HL-60 (cell line): ENCODE data around the gene OR2A25.

Source experiments
- DNase-seq, 2 experiments: peaks; one replicate each; pipeline ENCODE4 v3.0.0-alpha.2; 2010 to 2020; ENCODE audit warnings: low read depth in 1 of 2, low spot score in 1 of 2
- H3K27ac ChIP-seq: fragments of 250-450 bp; sonication (Bioruptor Pico); replicated peaks from 2 replicates; pipeline ENCODE4 v1.5.1; 2020; ENCODE audit warnings: mild to moderate bottlenecking, moderate library complexity
- H3K27me3 ChIP-seq: fragments of 250-450 bp; sonication (Bioruptor Pico); 2 replicates; pipeline ENCODE4 v1.5.1; 2021; ENCODE audit warnings: mild to moderate bottlenecking, moderate library complexity; ENCODE audit not compliant: insufficient read depth, poor library complexity, severe bottlenecking
- H3K4me3 ChIP-seq: replicated peaks from 2 replicates; pipeline ENCODE4 v1.5.1; 2011; ENCODE audit warnings: mild to moderate bottlenecking, control low read depth, low read length; ENCODE audit not compliant: insufficient read depth
- GABPA ChIP-seq: IDR thresholded peaks from 2 replicates; pipeline ENCODE4 v1.6.1; 2012; ENCODE audit warnings: low read depth
- POLR2AphosphoS5 ChIP-seq: IDR thresholded peaks from 2 replicates; pipeline ENCODE4 v1.6.1; 2012; ENCODE audit warnings: low read depth
- SPI1 ChIP-seq: IDR thresholded peaks from 2 replicates; pipeline ENCODE4 v1.6.1; 2012; ENCODE audit warnings: low read depth, mild to moderate bottlenecking, borderline replicate concordance
- TF ChIP-seq, protein P1 (sequence below): IDR thresholded peaks from 2 replicates; pipeline ENCODE4 v1.6.1; 2012; ENCODE audit warnings: low read depth; ENCODE audit not compliant: insufficient replicate concordance
- TF ChIP-seq, protein P2 (sequence below): IDR thresholded peaks from one replicate; pipeline ENCODE4 v1.5.1; 2011; ENCODE audit warnings: low read length, control low read depth, inconsistent platforms; ENCODE audit not compliant: insufficient read depth

OR2A25 gene

GRCh38 chr7:144090667-144091066, 21.1 kb downstream of the OR2A25 start:
- H3K4me3 ChIP-seq, result no peak overlapping the region

DNA sequence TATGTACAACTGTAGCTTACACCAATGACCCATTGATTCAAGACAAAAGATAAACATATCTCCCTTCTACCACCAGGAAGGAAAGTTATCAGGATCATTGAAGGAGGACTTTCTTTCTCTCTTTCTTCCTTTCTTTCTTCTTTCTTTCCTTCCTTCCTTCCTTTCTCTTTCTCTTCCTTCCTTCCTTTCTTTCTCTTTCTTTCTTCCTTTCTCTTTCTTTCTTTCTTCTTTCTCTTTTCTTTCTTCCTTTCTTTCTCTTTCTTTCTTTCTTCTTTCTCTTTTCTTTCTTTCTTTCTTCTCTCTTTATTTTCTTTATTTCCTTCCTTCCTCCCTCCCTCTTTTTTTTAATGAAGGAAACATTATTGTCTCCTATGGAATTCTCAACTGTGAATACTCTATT, 29.2 kb downstream of the OR2A25 start:
- TF ChIP-seq, protein P1, sequence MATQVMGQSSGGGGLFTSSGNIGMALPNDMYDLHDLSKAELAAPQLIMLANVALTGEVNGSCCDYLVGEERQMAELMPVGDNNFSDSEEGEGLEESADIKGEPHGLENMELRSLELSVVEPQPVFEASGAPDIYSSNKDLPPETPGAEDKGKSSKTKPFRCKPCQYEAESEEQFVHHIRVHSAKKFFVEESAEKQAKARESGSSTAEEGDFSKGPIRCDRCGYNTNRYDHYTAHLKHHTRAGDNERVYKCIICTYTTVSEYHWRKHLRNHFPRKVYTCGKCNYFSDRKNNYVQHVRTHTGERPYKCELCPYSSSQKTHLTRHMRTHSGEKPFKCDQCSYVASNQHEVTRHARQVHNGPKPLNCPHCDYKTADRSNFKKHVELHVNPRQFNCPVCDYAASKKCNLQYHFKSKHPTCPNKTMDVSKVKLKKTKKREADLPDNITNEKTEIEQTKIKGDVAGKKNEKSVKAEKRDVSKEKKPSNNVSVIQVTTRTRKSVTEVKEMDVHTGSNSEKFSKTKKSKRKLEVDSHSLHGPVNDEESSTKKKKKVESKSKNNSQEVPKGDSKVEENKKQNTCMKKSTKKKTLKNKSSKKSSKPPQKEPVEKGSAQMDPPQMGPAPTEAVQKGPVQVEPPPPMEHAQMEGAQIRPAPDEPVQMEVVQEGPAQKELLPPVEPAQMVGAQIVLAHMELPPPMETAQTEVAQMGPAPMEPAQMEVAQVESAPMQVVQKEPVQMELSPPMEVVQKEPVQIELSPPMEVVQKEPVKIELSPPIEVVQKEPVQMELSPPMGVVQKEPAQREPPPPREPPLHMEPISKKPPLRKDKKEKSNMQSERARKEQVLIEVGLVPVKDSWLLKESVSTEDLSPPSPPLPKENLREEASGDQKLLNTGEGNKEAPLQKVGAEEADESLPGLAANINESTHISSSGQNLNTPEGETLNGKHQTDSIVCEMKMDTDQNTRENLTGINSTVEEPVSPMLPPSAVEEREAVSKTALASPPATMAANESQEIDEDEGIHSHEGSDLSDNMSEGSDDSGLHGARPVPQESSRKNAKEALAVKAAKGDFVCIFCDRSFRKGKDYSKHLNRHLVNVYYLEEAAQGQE, result no peak
- TF ChIP-seq GABPA, result no peak
- no peak for TF ChIP-seq POLR2AphosphoS5
- TF ChIP-seq, protein P2, sequence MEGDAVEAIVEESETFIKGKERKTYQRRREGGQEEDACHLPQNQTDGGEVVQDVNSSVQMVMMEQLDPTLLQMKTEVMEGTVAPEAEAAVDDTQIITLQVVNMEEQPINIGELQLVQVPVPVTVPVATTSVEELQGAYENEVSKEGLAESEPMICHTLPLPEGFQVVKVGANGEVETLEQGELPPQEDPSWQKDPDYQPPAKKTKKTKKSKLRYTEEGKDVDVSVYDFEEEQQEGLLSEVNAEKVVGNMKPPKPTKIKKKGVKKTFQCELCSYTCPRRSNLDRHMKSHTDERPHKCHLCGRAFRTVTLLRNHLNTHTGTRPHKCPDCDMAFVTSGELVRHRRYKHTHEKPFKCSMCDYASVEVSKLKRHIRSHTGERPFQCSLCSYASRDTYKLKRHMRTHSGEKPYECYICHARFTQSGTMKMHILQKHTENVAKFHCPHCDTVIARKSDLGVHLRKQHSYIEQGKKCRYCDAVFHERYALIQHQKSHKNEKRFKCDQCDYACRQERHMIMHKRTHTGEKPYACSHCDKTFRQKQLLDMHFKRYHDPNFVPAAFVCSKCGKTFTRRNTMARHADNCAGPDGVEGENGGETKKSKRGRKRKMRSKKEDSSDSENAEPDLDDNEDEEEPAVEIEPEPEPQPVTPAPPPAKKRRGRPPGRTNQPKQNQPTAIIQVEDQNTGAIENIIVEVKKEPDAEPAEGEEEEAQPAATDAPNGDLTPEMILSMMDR, result no peak
- TF ChIP-seq SPI1, result no peak
- H3K27ac ChIP-seq, result no peak overlapping the region
- H3K4me3 ChIP-seq, result no peak overlapping the region
- DNase-seq, result no peak
- no peaks in the 10 kb centered on the region for H3K27me3 ChIP-seq

More at GRCh38 chr7:144090667-144091066, 21.1 kb downstream of the OR2A25 start:
- H3K27ac ChIP-seq, result no peak overlapping the region
- no peaks in the 10 kb centered on the region for H3K27me3 ChIP-seq
- no peak for DNase-seq
- TF ChIP-seq, protein P2, result no peak
- TF ChIP-seq SPI1, result no peak
- TF ChIP-seq, protein P1, result no peak
- no peak for TF ChIP-seq GABPA
- TF ChIP-seq POLR2AphosphoS5, result no peak

DNA sequence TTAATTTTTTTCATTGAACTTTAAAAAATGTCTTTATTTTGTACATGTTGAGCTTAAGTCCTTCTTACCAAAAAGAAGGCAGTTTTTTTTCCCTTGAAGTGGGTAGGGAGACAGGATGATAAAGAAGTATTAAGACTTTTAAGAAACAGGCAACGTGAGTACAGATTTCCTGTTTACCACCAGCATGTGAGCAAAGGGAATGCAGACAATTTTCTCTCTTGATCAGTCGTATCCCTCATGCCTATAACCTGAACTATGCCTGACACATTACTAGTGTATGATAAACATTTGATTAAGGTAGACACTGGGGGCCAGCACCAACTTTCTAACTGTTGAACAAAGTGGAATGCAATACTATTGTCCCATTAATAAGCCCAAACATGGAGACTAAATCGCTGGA, 31.0 kb downstream of the OR2A25 start:
- Histone ChIP-seq H3K27ac (no peak overlapping the region), H3K4me3 (no peak overlapping the region), H3K27me3 (no peaks in the 10 kb centered on the region)
- no peak for DNase-seq
- TF ChIP-seq GABPA (no peak), SPI1 (no peak), POLR2AphosphoS5 (no peak)
- TF ChIP-seq, protein P2, result no peak
- TF ChIP-seq, protein P1, result no peak
